GM19372 (cell line): Measurements from ENCODE around the gene KRTAP20-2.

Experiments used
- ATAC-seq: cut with Tn5 transposase; IDR thresholded peaks from one replicate; pipeline ENCODE4 v1.9.1; 2021; ENCODE audit warnings: mild to moderate bottlenecking, low read depth, moderate library complexity; ENCODE audit not compliant: unreplicated experiment

The KRTAP20-2 gene

DNA sequence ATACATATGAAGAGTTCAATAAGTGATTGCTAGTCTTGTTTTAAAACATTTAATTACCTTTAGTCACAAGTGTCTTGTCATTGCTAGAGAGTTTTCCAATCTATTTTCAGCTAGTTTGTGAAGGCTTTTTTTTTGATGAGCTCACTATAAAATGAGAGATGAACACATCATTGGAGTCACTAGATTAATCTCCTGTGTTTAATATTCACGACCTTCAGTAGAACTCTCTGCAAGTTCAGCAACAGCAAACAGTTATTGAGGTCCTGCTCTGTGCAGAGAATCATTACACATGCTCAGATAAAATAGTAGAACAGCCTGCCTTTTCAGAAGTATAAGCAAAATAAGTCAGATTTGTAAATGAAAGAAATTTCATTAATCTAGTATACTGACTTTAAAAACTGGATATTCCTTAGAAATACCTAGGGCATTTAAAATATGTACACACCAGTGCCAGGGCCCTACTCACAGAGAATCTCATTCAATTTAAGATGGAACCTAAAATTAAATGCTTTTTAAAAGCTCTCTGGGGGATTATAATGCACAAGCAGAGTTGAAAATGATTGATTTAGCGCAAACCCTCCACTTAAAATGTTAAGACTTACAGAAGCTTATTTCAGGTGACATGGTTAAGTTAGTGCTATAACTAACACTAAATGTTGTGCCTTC is 38.1 kb downstream of the KRTAP20-2 start:
- ATAC-seq, result no peak

GRCh38 chr21:30674312-30674711 is 39.3 kb downstream of the KRTAP20-2 start:
- ATAC-seq, result no peak

GRCh38 chr21:30676737-30677136 is 41.7 kb downstream of the KRTAP20-2 start:
- no peak for ATAC-seq

DNA sequence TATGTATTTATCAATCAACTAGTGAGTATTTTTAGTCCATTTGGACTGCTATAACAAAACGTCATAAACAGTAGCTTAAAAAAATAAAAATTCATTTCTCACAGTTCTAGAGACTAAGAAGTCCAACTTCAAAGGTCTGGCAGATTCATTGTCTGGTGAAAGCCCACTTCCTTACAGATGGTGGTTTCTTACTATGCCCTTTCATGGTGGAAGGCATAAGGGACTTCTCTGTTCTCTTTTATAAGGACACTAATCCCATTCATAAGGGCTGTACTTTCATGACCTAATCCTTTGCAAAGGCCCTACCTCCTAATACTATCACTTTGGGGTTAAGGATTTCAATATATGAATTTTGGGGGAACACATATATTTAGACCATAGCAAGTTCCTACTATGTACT is 45.6 kb downstream of the KRTAP20-2 start:
- ATAC-seq, result no peak

DNA sequence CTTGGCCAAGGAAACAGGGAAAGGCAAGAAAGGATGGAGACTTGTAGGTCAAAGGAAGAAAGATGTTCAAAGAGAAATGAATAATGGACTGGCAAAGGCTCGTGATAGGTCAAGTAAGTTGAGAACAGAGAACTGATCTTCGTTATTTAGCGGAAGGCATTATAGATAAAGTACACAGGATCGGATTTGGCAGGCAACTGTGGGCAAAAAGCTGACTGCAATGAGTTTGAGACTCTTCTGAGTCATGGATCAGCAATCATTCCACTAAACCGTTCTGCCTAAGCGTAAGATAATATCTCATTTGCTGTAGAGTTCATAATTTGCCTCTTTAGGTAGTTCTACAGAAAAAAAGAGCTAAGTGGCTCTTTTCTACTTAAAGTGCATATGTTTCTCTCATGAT is 49.5 kb downstream of the KRTAP20-2 start:
- no peak for ATAC-seq
